Activated T-cell treated with anti-CD3 and anti-CD28 coated beads for 4 hours (primary cell): Measurements from ENCODE around the gene ASB3.

Experiments
- DNase-seq: peaks from one replicate; pipeline ENCODE4 v3.0.0-alpha.2; 2020

ASB3 gene

GRCh38 chr2:53641290-53641689 lies 145.5 kb downstream of the ASB3 start:
- DNase-seq, result no peak

DNA sequence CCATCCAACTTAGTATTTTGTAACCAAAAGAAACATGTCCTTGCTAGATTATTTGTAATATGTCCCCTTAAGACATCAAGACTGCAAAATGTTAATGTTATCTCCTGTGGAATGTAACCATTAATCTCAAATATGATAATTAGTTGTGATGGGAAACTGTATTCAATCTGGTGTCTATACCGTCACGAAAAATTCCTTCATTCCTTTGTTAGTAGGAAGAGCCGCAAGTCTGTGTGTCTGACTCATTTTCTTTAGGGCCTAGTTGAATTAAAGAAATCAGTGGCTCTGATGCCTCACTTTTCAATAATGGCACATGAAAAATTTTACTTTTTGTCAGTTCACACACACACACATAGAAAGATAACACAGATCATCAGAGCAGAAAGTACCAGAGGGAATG lies 146.3 kb downstream of the ASB3 start:
- no peak for DNase-seq

- DNase-seq, result no peak
These were observed 150.2 kb downstream of the ASB3 start for GRCh38 chr2:53636596-53636995.

DNA sequence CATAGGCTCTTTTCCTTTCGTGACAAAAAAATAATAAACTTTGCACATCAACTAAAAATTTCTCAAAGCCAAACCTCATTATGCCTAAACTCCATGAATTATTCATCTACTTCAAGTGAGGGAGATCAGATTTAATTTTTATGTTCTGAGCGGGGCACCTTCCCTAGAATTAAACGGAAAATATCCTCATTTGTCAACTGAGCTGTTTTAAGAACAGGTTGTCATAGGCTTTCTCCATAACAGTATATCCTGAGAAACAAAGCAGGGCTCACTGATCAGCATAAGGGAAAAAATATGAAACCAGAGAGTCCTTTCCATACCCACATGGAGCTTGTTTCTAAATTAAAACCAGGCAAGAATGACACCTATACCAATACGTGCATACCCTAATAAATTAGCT lies 150.6 kb downstream of the ASB3 start:
- no peak for DNase-seq

DNA sequence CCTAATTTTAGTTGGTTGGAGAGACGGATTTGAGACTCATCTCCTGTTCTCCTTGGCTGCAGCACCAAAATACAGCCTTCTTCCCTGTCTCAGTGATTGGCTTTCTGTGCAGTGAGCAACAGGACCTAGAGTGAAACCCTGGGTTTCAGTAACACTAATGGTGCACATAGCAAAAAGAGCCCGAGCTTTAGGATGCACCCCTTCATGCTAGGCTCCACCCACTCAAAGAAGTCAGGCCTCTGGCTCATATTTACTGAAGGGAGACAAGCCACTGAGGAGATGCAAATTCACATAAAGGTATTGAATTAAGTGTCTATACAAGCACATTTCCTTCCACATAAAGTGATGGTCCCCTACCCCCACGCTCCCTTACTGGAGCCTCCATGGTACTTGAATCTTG lies 151.1 kb downstream of the ASB3 start:
- no peak for DNase-seq

DNA sequence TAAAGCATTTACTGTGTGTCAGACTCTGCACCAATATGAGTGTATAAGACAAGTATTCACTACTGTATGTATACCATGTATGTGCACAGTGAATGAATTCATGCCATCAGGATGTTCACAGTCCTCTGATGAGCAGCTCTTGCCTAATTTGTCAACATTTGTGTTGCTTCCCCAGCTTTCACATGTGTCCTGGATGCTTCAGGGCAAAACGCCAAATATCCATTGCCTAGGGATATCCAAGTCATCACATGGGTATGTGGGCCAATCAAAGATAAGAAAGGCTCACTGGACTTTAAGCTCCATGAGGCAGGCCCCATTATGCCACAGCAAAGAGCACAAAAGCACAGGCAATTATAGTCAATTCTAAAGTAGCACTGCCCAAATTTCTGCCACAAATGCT lies 153.3 kb downstream of the ASB3 start:
- no peak for DNase-seq

- no peak for DNase-seq
These were observed 154.0 kb downstream of the ASB3 start for GRCh38 chr2:53632714-53633113.

DNA sequence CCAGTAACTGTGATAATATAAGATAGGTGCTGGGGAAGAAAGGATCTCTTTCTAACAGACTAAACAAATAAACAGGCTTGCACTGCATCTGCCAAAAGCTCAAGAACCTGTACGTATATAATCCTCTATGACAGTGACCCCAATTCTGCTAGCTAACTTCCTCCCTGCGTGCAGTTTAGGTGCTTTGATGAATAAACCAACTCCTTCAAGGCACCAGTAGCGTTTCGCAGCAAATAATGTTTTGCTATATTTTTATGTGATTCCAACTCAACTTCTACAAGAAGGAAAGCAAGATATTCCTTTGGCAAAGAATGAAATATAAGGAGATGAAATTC lies 154.7 kb downstream of the ASB3 start:
- no peak for DNase-seq

GRCh38 chr2:53631313-53632125 lies 155.2 kb downstream of the ASB3 start:
- no peak for DNase-seq

DNA sequence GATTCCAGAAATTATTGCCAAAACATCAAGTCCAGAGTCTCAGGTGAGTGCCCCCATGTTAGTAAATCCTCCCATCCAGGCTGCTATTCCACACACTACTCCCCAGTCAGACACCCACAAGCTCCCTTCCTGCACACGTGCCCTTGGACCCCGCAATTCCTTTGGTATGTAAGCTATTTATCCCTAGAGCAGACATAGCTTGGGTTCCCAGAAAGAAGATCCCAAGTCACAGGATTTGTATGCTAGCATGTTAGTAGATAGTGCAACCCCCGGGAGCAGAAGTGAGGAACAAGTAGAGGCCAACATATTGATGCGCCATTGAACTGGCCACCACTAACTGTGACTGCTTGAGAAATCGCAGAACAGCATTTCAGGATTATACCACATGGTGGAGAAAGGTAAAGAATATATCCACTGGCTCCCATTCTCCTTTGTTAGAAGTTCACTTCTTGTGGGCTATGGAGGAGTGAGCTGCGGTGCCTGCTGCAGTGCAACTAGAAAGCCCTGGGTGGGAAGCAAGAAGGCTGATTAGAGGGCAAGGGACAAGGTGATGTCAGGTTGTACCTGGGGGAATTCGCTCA lies 156.6 kb downstream of the ASB3 start:
- DNase-seq, result no peak

DNA sequence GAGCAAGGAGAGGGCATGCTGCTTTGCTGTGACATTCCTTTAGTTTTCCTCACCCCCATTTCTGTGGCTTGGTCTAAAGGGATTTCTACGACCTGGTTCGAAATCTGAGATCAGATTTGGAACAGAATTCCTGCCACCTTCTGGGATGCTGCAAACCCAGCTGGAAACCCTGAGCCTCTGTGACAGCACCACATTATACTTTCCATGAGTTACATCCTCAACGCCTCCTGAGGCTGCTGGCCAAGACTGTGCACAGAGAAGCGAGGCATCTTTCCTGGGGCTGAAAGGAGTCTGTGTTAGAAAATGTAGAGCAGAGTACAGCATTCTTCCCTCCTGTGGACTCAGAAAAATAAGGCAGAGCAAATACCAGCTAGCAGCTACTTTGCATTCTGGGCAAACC lies 157.3 kb downstream of the ASB3 start:
- DNase-seq, result no peak

- no peak for DNase-seq
These were observed 157.8 kb downstream of the ASB3 start for GRCh38 chr2:53629001-53629400.

DNA sequence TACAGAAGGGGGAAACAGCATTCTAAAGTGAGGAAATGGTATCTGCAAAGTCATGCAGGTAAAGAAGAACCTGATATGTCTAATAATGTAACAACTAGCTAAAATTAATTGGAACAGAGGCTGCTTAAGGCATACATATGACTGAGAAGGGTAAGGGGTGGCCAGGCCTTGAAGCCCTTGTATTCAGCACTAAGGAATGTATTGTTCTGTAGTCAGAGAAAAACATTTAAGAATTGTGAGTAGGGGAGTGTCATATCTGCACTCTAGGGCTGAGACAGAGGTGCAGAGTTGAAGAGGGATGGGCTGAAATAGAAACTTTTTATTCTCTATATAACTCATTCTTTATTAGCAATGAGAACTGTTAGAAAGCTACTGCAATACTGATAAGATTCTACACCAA lies 164.6 kb downstream of the ASB3 start:
- no peak for DNase-seq

- no peak for DNase-seq
These were observed 165.8 kb downstream of the ASB3 start for GRCh38 chr2:53620981-53621380.
